KOPT-K1 (cell line): ENCODE measurements around the gene HSPA1A.
A peak's percentile ranks its signal among the peaks of the same experiment; 100 is the strongest.
"Not testable (repeated sequence)": the region's sequence is repeated elsewhere in the genome, so short reads cannot be mapped to it uniquely, and the experiment has no call there.

Source experiments
- H3K27ac ChIP-seq: fragments of 200-600 bp; sonication (generic); 2 replicates; pipeline ENCODE4 v1.5.1; 2016; ENCODE audit warnings: antibody characterized with exemption, mild to moderate bottlenecking, low read depth, low read length; ENCODE audit not compliant: poor library complexity, severe bottlenecking
- H3K36me3 ChIP-seq: fragments of 200-600 bp; sonication (generic); 2 replicates; pipeline ENCODE4 v1.5.1; 2017; ENCODE audit warnings: antibody characterized with exemption, mild to moderate bottlenecking, low read length, moderate library complexity; ENCODE audit not compliant: insufficient read depth
- H3K9me3 ChIP-seq: fragments of 200-600 bp; sonication (generic); 2 replicates; pipeline ENCODE4 v1.5.1; 2017; ENCODE audit warnings: antibody characterized with exemption, low read length, mild to moderate bottlenecking; ENCODE audit not compliant: insufficient read depth, poor library complexity, severe bottlenecking

Gene HSPA1A

DNA sequence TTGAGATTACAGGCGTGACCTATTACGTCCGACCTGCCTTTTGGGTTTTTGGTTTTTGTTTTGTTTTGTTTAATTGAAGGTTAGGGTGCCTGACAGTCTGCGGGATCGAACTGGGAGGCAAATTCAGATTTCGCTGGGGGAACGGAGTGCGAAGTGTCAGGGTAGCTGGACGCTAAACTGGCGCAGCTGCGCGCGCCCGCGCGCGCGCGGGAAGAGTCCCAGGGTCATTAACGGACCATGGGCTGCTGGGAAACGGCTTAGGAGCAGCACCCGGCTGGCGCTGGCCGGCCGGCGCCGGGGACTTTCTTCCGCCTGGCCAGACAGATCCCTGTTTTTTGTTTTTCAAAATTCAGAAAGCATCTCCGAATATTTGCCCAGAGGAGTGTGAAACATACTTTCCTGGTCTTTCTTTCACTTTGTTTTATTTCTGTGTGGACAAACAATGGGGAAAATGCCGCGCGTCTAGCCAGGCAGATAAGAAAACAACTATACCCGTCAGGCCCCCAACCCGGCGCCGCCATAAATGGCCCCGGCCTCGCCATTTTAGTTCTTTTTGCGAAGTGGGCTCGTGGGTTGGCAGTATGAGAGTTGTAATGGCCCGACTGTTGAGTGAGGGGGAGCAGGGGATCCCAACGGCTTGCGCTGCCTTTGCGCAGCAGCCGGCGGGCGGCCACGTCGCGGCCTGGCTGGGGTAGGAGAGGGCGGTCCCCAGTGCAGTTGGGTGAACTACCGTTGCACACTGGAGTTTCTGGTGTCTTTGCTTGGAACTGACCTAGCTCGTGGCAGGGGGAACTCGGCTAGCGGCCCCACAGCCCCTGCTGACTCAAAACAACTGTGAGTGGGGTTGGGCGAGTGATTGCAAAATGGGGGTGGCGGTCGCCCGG, 19.3 kb downstream of the HSPA1A start:
- no peaks in the 10 kb centered on the region for H3K9me3 ChIP-seq
- H3K36me3 ChIP-seq: peaks cover 44% of the 10 kb centered on the region
- peak overlapping the region; percentile 96 for H3K27ac ChIP-seq

DNA sequence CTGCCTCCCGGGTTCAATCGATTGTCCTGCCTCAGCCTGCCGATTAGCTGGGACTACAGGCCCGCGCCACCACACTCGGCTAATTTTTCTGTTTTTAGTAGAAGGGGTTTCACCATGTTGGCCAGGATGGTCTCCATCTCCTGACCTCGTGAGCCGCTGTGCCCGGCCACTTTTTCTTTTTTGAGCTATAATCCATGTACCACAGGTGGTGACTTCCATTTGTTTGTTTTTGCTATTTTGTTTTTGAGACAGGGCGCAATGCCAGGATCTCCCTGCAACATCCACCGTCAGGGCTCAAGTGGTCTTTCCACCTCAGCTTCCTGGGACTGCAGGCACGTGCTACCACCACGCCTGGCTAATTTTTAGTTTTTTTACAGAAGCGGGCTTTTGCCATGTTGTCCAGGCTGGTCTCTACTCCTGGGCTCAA, 20.7 kb downstream of the HSPA1A start:
- Histone ChIP-seq H3K27ac (peak overlapping the region; percentile 96), H3K9me3 (no peaks in the 10 kb centered on the region), H3K36me3 (peaks cover 59% of the 10 kb centered on the region)

DNA sequence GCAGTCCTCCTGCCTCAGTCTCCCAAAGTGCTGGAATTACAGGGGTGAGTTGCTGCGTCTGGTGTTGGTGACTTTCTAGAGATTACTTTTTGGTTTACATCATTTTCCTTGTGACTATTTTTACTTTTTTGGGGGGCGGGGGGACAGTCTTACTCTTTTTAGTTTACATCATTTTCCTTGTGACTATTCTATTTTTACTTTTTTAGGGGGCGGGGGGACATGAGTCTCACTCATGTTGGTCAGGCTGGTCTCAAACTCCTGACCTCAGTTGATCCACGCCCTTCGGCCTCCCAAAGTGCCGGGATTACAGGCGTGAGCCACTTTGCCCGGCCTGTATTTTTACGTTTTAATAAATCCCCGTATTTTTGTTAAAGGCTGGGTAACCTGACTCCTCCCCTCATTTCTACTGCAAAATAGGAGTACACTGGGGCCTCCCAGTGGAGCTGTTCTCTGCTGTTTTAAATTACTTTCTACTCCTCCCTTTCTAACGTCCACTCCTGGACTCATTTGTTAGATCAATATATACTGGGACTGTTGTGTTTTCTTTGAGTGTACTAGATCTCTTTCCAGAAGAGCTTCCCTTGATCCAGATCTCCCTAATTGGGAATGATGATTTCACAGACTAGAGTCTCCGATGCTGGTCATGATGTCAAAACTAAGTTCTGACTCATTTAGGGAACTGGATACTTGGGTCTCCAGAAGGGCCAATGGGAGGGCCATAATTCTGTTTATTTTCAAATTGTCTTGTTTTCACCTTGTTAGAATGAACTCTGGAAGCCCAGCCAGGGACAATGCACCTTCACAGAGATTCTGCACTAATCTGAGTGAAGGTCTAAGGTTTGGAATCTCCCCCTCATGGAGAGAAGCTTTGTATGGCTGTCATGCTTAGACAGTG, 21.4 kb downstream of the HSPA1A start:
- no peaks in the 10 kb centered on the region for H3K9me3 ChIP-seq
- peaks cover 57% of the 10 kb centered on the region for H3K36me3 ChIP-seq
- peak overlapping the region; percentile 96 for H3K27ac ChIP-seq

DNA sequence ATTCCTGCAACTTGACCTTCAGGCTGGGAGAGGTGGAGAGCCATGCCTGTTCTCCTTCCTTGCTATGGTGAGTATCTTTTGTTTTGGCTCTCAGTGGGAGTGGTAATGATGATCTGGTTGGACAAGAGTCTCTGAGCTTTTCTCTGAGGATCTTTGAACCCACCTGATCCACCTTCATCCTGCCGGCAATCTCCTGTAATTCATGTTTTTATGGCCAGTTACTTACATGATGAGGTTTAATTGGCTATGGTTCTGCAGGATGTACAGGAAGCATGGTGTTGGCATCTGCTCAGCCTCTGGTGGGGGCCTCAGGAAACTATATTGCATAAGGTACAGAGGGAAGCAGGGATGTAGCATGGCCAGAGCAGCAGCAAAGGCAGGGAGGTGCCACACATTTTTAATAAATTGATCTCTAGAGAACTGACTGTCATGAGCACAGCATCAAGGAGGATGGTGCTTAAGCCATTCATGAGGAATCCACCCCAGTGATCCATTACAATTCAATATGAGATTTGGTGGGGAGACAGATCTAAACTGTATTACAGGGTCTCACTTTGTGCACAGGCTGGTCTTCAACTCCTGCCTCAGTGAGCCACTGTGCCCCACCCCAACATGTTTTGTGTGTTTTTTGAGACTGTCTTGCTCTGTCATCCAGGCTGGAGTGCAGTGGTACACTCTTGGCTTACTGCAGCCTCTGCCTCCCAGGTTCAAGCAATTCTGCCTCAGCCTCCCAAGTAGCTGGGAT, 22.2 kb downstream of the HSPA1A start:
- H3K27ac ChIP-seq: peak overlapping the region; percentile 96

DNA sequence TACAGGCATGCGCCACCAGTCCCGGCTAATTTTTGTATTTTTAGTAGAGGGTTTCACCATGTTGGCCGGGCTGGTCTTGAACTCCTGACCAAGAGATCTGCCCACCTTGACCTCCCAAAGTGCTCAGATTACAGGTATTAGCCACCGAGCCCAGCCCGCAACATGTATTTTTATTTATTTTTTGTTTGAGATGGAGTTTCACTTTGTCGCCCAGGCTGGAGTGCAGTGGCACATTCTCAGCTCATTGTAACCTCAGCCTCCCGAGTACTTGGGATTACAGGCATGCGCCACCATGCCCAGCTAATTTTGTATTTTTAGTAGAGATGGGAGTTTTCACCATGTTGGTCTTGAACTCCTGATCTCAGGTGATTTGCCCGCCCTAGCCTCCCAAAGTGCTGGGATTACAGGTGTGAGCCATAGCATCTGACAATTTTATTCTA, 22.8 kb downstream of the HSPA1A start:
- peak overlapping the region; percentile 96 for H3K27ac ChIP-seq
- peaks cover 57% of the 10 kb centered on the region for H3K36me3 ChIP-seq
- not testable (repeated sequence) for H3K9me3 ChIP-seq

More for the DNA sequence above, 22.2 kb downstream of the HSPA1A start:
- Histone ChIP-seq H3K36me3 (peaks cover 57% of the 10 kb centered on the region), H3K9me3 (no peaks in the 10 kb centered on the region)

DNA sequence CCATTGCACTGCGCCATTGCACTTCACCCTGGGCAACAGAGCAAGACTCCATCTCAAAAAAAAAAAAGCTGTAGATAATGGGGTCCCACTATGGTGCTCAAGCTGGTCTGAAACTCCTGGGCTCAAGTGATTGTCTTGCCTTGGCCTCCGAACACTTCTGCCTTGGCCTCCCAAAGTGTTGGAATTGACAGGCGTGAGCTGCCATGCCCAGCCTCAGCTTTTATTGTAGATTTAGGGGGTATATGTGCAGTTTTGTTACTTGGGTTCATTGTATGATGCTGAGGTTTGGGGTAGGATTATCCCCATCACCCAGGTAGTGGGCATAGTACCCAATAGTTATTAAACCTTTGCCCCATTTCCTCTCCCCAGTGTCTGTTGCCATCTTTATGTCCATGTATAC, 23.6 kb downstream of the HSPA1A start:
- peaks cover 57% of the 10 kb centered on the region for H3K36me3 ChIP-seq
- H3K27ac ChIP-seq: no peak overlapping the region

DNA sequence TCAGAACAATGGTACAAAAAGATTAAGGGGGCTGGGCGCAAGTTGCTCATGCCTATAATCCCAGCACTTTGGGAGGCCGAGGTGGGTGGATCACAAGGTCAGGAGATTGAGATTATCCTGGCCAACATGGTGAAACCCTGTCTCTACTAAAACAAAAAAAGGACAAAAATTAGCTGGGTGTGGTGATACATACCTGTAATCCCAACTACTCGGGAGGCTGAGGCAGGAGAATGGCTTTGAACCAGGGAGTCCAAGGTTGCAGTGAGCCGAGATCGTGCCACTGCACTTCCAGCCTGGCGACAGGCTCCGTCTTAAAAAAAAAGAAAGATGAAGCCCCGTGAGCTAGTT, 24.4 kb downstream of the HSPA1A start:
- not testable (repeated sequence) for H3K9me3 ChIP-seq, H3K27ac ChIP-seq
- H3K36me3 ChIP-seq: peaks cover 57% of the 10 kb centered on the region

More for the DNA sequence above, 23.6 kb downstream of the HSPA1A start:
- no peaks in the 10 kb centered on the region for H3K9me3 ChIP-seq

DNA sequence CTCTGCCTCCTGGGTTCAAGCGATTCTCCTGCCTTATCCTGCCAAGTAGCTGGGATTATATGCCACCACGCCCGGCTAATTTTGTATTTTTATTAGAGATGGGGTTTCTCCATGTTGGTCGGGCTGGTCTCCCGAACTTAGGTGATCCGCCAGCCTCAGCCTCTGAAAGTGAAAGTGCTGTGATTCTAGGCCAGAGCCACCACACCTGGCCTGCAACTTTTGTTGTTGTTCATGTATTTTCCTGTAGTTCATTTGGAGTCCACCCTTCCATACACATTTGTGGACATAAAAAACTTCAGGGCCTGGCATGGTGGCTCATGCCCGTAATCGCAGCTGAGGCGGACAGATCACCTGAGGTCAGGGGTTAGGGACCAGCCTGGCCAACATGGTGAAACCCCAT, 26.7 kb downstream of the HSPA1A start:
- Histone ChIP-seq H3K27ac (no peak overlapping the region), H3K9me3 (no peaks in the 10 kb centered on the region), H3K36me3 (peaks cover 43% of the 10 kb centered on the region)

DNA sequence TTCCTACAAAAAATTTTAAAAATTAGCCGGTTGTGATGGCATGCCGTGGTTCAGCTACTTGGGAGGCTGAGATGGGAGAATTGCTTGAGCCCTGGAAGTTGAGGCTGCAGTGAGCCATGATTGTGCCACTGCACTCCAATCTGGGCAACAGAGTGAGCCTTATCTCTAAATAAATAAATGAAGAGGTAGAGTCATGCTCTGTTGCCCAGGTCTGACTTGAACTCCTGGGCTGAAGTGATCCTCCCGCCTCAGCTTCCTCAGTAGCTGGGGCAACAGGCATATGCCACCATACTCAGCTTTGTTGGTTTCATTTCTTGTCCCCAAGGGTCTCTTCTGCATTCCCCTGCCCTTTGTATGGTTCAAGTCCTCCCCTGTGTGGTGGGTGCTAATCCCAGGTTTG, 29.2 kb downstream of the HSPA1A start:
- Histone ChIP-seq H3K36me3 (peaks cover 18% of the 10 kb centered on the region), H3K27ac (no peak overlapping the region), H3K9me3 (no peaks in the 10 kb centered on the region)

DNA sequence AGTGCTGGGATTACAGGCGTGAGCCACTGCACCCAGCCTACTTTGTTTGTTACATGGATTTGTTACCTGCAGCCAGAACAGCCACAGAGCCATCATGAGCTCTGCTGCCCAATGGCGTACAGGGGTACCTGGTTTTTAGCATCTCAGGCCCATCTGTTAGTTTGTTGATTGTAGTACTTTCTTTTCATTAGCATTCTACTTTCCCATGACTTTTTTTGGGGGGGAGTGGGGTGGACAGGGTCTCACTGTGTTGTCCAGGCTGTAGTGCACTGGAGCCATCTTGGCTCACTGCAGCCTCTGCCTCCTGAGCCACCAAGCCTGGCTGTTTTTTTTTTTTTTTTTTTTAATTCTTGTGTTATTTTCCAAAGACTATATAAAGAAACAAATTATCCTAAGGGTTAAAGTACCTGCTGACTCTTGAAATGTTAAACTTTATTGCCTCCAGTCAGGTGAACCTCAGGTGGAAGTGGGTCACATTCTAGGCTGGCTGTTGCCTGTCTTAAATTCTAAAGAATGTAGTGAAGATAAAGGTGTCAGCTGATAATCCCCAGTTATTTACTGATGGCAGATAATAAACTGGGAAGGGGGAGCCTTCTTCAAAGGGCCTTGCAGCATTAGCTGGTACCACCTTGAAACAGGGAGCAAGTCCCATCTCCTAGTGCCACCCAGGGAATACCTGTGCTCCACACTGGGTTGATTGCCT, 32.1 kb downstream of the HSPA1A start:
- Histone ChIP-seq H3K36me3 (no peaks in the 10 kb centered on the region), H3K27ac (no peak overlapping the region), H3K9me3 (no peaks in the 10 kb centered on the region)

DNA sequence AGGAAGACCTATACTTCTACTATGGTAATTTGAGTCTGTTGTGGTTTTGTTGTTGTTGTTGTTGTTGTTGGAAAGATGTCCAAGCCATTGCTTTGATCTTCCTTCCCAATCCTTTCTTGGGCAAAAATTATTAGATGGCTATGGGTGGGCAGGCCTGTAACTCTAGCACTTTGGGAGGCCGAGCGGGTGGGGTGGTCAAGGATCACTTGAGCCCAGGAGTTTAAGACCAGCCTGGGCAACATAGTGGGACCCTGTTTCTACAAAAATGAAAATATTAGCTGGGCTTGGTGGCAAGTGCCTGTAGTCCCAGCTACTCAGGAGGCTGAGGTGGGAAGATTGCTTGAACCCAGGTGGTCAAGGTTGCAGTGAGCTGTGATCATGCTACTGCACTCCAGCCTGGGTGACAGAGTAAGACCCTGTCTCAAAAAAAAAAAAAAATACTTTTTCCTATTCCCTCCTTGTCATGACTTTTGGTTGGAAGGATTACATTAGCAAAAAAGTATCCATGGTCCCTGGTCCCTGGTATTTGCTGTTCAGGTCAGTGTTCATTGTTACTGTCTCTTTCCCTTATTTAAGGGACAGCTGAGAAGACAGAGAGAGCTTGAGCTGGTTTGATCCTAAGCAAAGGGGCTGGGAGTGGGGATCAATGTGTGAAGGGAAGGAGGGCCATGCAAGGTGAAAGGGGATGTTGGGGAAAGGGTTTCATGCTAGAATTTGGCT, 35.6 kb downstream of the HSPA1A start:
- Histone ChIP-seq H3K9me3 (no peaks in the 10 kb centered on the region), H3K27ac (no peak overlapping the region), H3K36me3 (no peaks in the 10 kb centered on the region)

DNA sequence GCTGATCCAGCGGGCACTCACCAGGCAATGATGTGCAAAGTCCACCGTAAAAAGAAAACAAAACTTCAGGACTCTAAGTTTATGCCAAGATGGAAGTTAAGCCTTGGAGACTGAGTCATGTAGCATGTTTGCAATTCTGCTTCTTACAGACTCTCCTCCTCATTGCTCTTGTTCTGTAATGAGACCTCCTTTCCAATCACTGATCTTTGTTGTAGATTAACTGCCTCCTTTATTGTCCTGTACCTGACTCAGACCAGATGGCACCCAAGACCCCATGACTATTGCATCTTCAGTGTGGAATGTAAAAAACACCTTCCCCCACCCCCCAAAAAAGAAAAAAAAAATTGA, 36.1 kb downstream of the HSPA1A start:
- Histone ChIP-seq H3K36me3 (no peaks in the 10 kb centered on the region), H3K27ac (no peak overlapping the region), H3K9me3 (no peaks in the 10 kb centered on the region)

DNA sequence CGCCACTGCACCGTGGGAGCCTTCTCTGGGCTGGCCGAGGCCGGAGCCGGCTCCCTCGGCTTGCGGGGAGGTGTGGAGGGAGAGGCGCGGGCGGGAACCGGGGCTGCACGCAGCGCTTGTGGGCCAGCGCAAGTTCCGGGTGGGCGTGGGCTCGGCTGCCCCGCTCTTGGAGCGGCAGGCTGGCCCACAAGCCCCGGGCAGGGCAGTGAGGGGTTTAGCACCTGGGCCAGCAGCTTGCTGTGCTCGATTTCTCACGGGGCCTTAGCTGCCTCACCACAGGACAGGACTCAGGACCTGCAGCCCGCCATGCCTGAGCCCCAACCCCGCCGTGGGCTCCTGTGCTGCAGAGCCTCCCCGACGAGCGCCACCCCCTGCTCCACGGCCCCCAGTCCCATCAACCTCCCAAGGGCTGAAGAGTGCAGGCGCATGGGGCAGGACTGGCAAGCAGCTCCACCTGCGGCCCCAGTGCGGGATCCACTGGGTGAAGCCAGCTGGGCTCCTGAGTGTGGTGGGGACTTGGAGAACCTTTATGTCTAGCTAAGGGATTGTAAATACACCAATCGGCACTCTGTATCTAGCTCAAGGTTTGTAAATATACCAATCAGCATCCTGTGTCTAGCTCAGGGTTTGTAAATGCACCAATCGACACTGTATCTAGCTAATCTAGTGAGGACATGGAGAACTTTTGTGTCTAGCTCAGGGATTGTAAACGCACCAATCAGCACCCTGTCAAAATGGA, 36.8 kb downstream of the HSPA1A start:
- not testable (repeated sequence) for H3K27ac ChIP-seq, H3K36me3 ChIP-seq, H3K9me3 ChIP-seq
